WTC11 (cell line): ENCODE data around the gene SLC25A24. TPM values are rescaled to one million over a fixed set of nuclear protein-coding genes. Genes with fewer than 3 reads are reported as not detected.

Source experiments
- ATAC-seq: fragments of 200-7000 bp; cut with Tn5 transposase; 2 replicates; pipeline ENCODE4 v1.10.0; 2021; ENCODE audit warnings: mild to moderate bottlenecking, moderate library complexity
- CTCF ChIA-PET: fragments of 300-600 bp; sonication (Branson Sonifier 250); formaldehyde crosslinking; loops from one replicate; lab custom pipeline; 2021; ENCODE audit warnings: antibody characterized with exemption; lab: Charles Lee
- POLR2A ChIA-PET: fragments of 350-600 bp; sonication (Branson Sonifier 250); formaldehyde crosslinking; loops from one replicate; lab custom pipeline; 2021; ENCODE audit warnings: antibody characterized with exemption; lab: Charles Lee
- DNase-seq: peaks from one replicate; pipeline ENCODE4 v3.0.0; 2021; ENCODE audit warnings: low spot score
- H3K27ac Mint-ChIP-seq: 2 replicates; pipeline ENCODE4 v1.8.0; 2021; ENCODE audit warnings: mixed read lengths
- H3K27me3 Mint-ChIP-seq: 2 replicates; pipeline ENCODE4 v1.8.0; 2021; ENCODE audit warnings: low read depth, mild to moderate bottlenecking, moderate library complexity, mixed read lengths
- H3K36me3 Mint-ChIP-seq: 2 replicates; pipeline ENCODE4 v1.8.0; 2021; ENCODE audit warnings: mixed read lengths
- H3K4me1 Mint-ChIP-seq: 2 replicates; pipeline ENCODE4 v1.8.0; 2022; ENCODE audit warnings: mixed read lengths
- H3K4me3 Mint-ChIP-seq: 2 replicates; pipeline ENCODE4 v1.8.0; 2021; ENCODE audit warnings: mild to moderate bottlenecking, moderate library complexity, mixed read lengths
- H3K9me3 Mint-ChIP-seq: 2 replicates; pipeline ENCODE4 v1.8.0; 2021; ENCODE audit warnings: mixed read lengths
- ATF1 ChIP-seq: sonication (generic); formaldehyde crosslinking; IDR thresholded peaks from 2 replicates; pipeline ENCODE4 v1.8.1; 2023; ENCODE audit warnings: mild to moderate bottlenecking, moderate library complexity, missing genetic modification reagents
- EMX1 ChIP-seq: fragments of 250-450 bp; sonication (Bioruptor Pico); IDR thresholded peaks from 2 replicates; pipeline ENCODE4 v1.8.0; 2021; ENCODE audit warnings: mild to moderate bottlenecking
- FOXJ3 ChIP-seq: sonication (generic); formaldehyde crosslinking; IDR thresholded peaks from 2 replicates; pipeline ENCODE4 v1.9.0; 2021; ENCODE audit warnings: missing genetic modification reagents, mild to moderate bottlenecking, borderline replicate concordance
- FOXP1 ChIP-seq: sonication (generic); formaldehyde crosslinking; IDR thresholded peaks from 2 replicates; pipeline ENCODE4 v1.8.0; 2022; ENCODE audit warnings: missing genetic modification reagents, mild to moderate bottlenecking, moderate library complexity, borderline replicate concordance
- GABPB1 ChIP-seq: sonication (generic); formaldehyde crosslinking; IDR thresholded peaks from 2 replicates; pipeline ENCODE4 v1.8.1; 2023; ENCODE audit warnings: mild to moderate bottlenecking, missing genetic modification reagents
- GTF2I ChIP-seq: fragments of 250-450 bp; sonication (Bioruptor Pico); conservative IDR thresholded peaks from 2 replicates; pipeline ENCODE4 v1.4.0; 2021; ENCODE audit warnings: mild to moderate bottlenecking
- KAT7 ChIP-seq: sonication (generic); formaldehyde crosslinking; IDR thresholded peaks from 2 replicates; pipeline ENCODE4 v1.8.1; 2023; ENCODE audit warnings: missing genetic modification reagents, mild to moderate bottlenecking, borderline replicate concordance
- MXD4 ChIP-seq: fragments of 250-450 bp; sonication (Bioruptor Pico); IDR thresholded peaks from 2 replicates; pipeline ENCODE4 v1.8.0; 2021; ENCODE audit warnings: mild to moderate bottlenecking, moderate library complexity, borderline replicate concordance
- NFE2L1 ChIP-seq: sonication (generic); formaldehyde crosslinking; IDR thresholded peaks from 2 replicates; pipeline ENCODE4 v1.8.1; 2023; ENCODE audit warnings: missing genetic modification reagents
- RELA ChIP-seq: sonication (generic); formaldehyde crosslinking; IDR thresholded peaks from 2 replicates; pipeline ENCODE4 v1.8.1; 2022; ENCODE audit warnings: missing genetic modification reagents, mild to moderate bottlenecking, borderline replicate concordance
- SMAD3 ChIP-seq: sonication (generic); formaldehyde crosslinking; IDR thresholded peaks from 2 replicates; pipeline ENCODE4 v1.8.0; 2022; ENCODE audit warnings: missing genetic modification reagents, mild to moderate bottlenecking, borderline replicate concordance
- SOX15 ChIP-seq: fragments of 250-450 bp; sonication (Bioruptor Pico); IDR thresholded peaks from 2 replicates; pipeline ENCODE4 v1.9.0; 2021; ENCODE audit warnings: mild to moderate bottlenecking
- TEAD1 ChIP-seq: sonication (generic); formaldehyde crosslinking; IDR thresholded peaks from 2 replicates; pipeline ENCODE4 v1.8.0; 2022; ENCODE audit warnings: mild to moderate bottlenecking, missing genetic modification reagents
- ZNF317 ChIP-seq: sonication (generic); formaldehyde crosslinking; IDR thresholded peaks from 2 replicates; pipeline ENCODE4 v1.8.1; 2023; ENCODE audit warnings: low read depth, mild to moderate bottlenecking, moderate library complexity, missing genetic modification reagents, borderline replicate concordance
- ZNF416 ChIP-seq: fragments of 250-450 bp; sonication (Bioruptor Pico); IDR thresholded peaks from 2 replicates; pipeline ENCODE4 v1.9.0; 2021; ENCODE audit warnings: mild to moderate bottlenecking, inconsistent platforms
- total RNA-seq: library from RNA; stranded (reverse); gene quantifications from 3 replicates; pipeline ENCODE4 v1.2.3, GENCODE V29; 2021
- TF ChIP-seq, protein P1 (sequence below): fragments of 250-450 bp; sonication (Bioruptor Pico); IDR thresholded peaks from 2 replicates; pipeline ENCODE4 v1.8.0; 2021; ENCODE audit warnings: mild to moderate bottlenecking
- TF ChIP-seq, protein P2 (sequence below): sonication (generic); formaldehyde crosslinking; IDR thresholded peaks from 2 replicates; pipeline ENCODE4 v1.8.0; 2022; ENCODE audit warnings: mild to moderate bottlenecking, missing genetic modification reagents
- TF ChIP-seq, protein P3 (sequence below): fragments of 200-600 bp; IDR thresholded peaks from 2 replicates; pipeline ENCODE4 v1.8.0; 2022; ENCODE audit warnings: antibody characterized with exemption
- TF ChIP-seq, protein P4 (sequence below): sonication (generic); formaldehyde crosslinking; IDR thresholded peaks from 2 replicates; pipeline ENCODE4 v1.8.0; 2022; ENCODE audit warnings: mild to moderate bottlenecking, missing genetic modification reagents
- TF ChIP-seq, protein P5 (sequence below): sonication (generic); formaldehyde crosslinking; IDR thresholded peaks from 2 replicates; pipeline ENCODE4 v1.8.0; 2022; ENCODE audit warnings: mild to moderate bottlenecking, missing genetic modification reagents
- TF ChIP-seq, protein P6 (sequence below): sonication (generic); formaldehyde crosslinking; IDR thresholded peaks from 2 replicates; pipeline ENCODE4 v1.8.1; 2023; ENCODE audit warnings: mild to moderate bottlenecking, moderate library complexity, missing genetic modification reagents
- TF ChIP-seq, protein P7 (sequence below): sonication (generic); formaldehyde crosslinking; IDR thresholded peaks from 2 replicates; pipeline ENCODE4 v1.8.1; 2022; ENCODE audit warnings: low read depth, mild to moderate bottlenecking, moderate library complexity, missing genetic modification reagents, borderline replicate concordance
- TF ChIP-seq, protein P8 (sequence below): sonication (generic); formaldehyde crosslinking; IDR thresholded peaks from 2 replicates; pipeline ENCODE4 v1.8.1; 2023; ENCODE audit warnings: mild to moderate bottlenecking, missing genetic modification reagents, moderate library complexity

Gene SLC25A24
- total RNA-seq, 1 experiment from 2014 or later = 39.1 TPM

DNA sequence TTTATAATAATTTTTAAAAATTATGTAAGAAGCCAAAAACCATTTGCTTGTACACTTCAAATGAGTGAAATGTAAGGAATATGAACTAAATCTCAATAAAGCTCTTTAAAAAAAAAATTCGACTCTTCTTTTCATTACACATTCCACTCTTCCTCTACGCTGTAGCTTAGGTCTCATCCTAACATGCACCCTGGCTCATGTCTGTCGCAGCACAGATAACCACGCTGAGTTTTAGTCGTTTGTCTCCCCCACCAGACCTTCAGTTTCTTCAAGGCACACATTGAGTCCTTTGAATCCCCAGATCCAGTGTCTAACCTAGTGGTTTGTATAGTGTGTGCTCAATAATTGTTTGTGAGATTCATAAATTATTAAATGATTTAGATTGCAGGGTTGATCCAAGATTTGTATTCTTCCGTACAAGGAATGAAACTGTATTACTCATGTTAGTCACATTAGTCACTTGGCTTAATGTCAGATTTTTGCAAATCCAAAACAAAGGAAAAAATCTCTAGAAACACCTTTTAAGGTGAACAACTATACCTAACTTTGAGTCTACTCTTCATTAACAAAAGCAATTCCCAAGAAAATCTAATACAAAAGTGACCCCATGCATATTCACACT lies 57.3 kb downstream of the SLC25A24 start:
- DNase-seq = no peak
- Mint-ChIP-seq H3K27ac (no peak overlapping the region), H3K4me1 (no peaks in the 10 kb centered on the region), H3K36me3 (peaks cover 61% of the 10 kb centered on the region), H3K9me3 (peaks cover 25% of the 10 kb centered on the region), H3K4me3 (no peak overlapping the region), H3K27me3 (no peaks in the 10 kb centered on the region)
- ATAC-seq = no peak
- CTCF ChIA-PET = no interaction called here
- POLR2A ChIA-PET = no interaction called here
- no peak for TF ChIP-seq TEAD1
- no peak for TF ChIP-seq SMAD3 (CRISPR knock-in tag)
- TF ChIP-seq, protein P1, sequence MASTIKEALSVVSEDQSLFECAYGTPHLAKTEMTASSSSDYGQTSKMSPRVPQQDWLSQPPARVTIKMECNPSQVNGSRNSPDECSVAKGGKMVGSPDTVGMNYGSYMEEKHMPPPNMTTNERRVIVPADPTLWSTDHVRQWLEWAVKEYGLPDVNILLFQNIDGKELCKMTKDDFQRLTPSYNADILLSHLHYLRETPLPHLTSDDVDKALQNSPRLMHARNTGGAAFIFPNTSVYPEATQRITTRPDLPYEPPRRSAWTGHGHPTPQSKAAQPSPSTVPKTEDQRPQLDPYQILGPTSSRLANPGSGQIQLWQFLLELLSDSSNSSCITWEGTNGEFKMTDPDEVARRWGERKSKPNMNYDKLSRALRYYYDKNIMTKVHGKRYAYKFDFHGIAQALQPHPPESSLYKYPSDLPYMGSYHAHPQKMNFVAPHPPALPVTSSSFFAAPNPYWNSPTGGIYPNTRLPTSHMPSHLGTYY (CRISPR knock-in tag) = no peak
- TF ChIP-seq, protein P2, sequence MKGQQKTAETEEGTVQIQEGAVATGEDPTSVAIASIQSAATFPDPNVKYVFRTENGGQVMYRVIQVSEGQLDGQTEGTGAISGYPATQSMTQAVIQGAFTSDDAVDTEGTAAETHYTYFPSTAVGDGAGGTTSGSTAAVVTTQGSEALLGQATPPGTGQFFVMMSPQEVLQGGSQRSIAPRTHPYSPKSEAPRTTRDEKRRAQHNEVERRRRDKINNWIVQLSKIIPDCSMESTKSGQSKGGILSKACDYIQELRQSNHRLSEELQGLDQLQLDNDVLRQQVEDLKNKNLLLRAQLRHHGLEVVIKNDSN (CRISPR knock-in tag) = no peak
- TF ChIP-seq GABPB1 = no peak
- no peak for TF ChIP-seq KAT7 (CRISPR knock-in tag)
- TF ChIP-seq SOX15 (CRISPR knock-in tag) = no peak
- TF ChIP-seq, protein P3, sequence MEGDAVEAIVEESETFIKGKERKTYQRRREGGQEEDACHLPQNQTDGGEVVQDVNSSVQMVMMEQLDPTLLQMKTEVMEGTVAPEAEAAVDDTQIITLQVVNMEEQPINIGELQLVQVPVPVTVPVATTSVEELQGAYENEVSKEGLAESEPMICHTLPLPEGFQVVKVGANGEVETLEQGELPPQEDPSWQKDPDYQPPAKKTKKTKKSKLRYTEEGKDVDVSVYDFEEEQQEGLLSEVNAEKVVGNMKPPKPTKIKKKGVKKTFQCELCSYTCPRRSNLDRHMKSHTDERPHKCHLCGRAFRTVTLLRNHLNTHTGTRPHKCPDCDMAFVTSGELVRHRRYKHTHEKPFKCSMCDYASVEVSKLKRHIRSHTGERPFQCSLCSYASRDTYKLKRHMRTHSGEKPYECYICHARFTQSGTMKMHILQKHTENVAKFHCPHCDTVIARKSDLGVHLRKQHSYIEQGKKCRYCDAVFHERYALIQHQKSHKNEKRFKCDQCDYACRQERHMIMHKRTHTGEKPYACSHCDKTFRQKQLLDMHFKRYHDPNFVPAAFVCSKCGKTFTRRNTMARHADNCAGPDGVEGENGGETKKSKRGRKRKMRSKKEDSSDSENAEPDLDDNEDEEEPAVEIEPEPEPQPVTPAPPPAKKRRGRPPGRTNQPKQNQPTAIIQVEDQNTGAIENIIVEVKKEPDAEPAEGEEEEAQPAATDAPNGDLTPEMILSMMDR = no peak
- no peak for TF ChIP-seq RELA (CRISPR knock-in tag)
- TF ChIP-seq EMX1 (CRISPR knock-in tag) = no peak
- TF ChIP-seq, protein P4, sequence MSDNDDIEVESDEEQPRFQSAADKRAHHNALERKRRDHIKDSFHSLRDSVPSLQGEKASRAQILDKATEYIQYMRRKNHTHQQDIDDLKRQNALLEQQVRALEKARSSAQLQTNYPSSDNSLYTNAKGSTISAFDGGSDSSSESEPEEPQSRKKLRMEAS (CRISPR knock-in tag) = no peak

DNA sequence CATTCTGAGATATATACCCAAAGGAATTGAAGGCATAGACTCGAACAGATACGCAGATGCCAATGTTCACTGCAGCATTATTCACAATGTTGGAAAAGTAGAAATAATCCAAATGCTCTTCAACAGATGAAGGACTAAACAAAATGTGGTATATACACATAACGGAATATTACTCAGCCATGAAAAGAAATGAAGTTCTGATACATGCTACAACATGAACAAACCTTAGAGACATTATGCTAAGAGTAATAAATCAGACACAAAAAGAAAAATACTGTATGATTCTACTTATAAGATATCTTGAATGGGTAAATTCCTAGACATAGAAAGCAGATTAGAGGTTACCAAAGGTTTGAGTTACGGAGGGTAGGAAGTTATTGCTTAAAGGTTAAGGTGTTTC lies 57.9 kb downstream of the SLC25A24 start:
- Mint-ChIP-seq H3K27me3 (no peaks in the 10 kb centered on the region), H3K9me3 (peaks cover 25% of the 10 kb centered on the region), H3K27ac (no peak overlapping the region), H3K36me3 (peaks cover 56% of the 10 kb centered on the region), H3K4me3 (no peak overlapping the region), H3K4me1 (no peaks in the 10 kb centered on the region)
- DNase-seq = no peak
- ChIA-PET CTCF (no interaction called here), POLR2A (no interaction called here)
- no peak for ATAC-seq
- TF ChIP-seq, protein P5, sequence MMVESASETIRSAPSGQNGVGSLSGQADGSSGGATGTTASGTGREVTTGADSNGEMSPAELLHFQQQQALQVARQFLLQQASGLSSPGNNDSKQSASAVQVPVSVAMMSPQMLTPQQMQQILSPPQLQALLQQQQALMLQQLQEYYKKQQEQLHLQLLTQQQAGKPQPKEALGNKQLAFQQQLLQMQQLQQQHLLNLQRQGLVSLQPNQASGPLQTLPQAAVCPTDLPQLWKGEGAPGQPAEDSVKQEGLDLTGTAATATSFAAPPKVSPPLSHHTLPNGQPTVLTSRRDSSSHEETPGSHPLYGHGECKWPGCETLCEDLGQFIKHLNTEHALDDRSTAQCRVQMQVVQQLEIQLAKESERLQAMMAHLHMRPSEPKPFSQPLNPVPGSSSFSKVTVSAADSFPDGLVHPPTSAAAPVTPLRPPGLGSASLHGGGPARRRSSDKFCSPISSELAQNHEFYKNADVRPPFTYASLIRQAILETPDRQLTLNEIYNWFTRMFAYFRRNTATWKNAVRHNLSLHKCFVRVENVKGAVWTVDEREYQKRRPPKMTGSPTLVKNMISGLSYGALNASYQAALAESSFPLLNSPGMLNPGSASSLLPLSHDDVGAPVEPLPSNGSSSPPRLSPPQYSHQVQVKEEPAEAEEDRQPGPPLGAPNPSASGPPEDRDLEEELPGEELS = no peak

DNA sequence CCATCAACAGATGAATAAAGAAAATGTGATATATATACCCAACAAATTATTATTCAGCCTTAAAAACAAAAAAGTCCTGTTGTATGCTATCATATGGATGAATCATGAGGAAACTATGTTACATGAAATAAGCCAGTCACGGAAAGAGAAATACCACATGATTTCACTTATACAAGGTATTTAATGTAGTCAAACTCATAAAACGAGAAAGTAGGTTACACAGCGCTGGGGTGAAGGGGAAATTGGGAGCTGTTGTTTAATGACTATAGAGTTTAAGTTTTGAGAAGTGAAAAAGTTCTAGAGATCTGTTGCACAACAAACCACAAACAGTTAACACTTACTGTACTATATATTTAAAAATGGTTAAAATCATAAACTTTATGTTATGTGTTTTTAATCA lies 58.5 kb downstream of the SLC25A24 start:
- ChIA-PET POLR2A (no interaction called here), CTCF (interaction anchor here (1.6 kb wide), 1 partner anchor 16 kb away, joined by 6 read pairs; no protein-coding TSS in a partner anchor)
- peaks cover 50% of the 10 kb centered on the region for H3K36me3 Mint-ChIP-seq
- no peak for DNase-seq
- peaks cover 21% of the 10 kb centered on the region for H3K9me3 Mint-ChIP-seq
- no peak overlapping the region for H3K27ac Mint-ChIP-seq
- no peaks in the 10 kb centered on the region for H3K27me3 Mint-ChIP-seq
- H3K4me1 Mint-ChIP-seq = no peaks in the 10 kb centered on the region
- no peak overlapping the region for H3K4me3 Mint-ChIP-seq
- no peak for ATAC-seq
- no peak for TF ChIP-seq GTF2I (CRISPR knock-in tag)
- no peak for TF ChIP-seq FOXJ3 (CRISPR knock-in tag)
- TF ChIP-seq ZNF416 = no peak
- TF ChIP-seq, protein P6, sequence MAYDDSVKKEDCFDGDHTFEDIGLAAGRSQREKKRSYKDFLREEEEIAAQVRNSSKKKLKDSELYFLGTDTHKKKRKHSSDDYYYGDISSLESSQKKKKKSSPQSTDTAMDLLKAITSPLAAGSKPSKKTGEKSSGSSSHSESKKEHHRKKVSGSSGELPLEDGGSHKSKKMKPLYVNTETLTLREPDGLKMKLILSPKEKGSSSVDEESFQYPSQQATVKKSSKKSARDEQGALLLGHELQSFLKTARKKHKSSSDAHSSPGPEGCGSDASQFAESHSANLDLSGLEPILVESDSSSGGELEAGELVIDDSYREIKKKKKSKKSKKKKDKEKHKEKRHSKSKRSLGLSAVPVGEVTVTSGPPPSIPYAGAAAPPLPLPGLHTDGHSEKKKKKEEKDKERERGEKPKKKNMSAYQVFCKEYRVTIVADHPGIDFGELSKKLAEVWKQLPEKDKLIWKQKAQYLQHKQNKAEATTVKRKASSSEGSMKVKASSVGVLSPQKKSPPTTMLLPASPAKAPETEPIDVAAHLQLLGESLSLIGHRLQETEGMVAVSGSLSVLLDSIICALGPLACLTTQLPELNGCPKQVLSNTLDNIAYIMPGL (CRISPR knock-in tag) = no peak
- no peak for TF ChIP-seq NFE2L1 (CRISPR knock-in tag)
- TF ChIP-seq MXD4 = no peak
- no peak for TF ChIP-seq ZNF317 (CRISPR knock-in tag)
- TF ChIP-seq, protein P7, sequence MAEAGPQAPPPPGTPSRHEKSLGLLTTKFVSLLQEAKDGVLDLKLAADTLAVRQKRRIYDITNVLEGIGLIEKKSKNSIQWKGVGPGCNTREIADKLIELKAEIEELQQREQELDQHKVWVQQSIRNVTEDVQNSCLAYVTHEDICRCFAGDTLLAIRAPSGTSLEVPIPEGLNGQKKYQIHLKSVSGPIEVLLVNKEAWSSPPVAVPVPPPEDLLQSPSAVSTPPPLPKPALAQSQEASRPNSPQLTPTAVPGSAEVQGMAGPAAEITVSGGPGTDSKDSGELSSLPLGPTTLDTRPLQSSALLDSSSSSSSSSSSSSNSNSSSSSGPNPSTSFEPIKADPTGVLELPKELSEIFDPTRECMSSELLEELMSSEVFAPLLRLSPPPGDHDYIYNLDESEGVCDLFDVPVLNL (CRISPR knock-in tag) = no peak
- no peak for TF ChIP-seq FOXP1
- TF ChIP-seq ATF1 (CRISPR knock-in tag) = no peak
- TF ChIP-seq, protein P8, sequence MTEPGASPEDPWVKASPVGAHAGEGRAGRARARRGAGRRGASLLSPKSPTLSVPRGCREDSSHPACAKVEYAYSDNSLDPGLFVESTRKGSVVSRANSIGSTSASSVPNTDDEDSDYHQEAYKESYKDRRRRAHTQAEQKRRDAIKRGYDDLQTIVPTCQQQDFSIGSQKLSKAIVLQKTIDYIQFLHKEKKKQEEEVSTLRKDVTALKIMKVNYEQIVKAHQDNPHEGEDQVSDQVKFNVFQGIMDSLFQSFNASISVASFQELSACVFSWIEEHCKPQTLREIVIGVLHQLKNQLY (CRISPR knock-in tag) = no peak
- TF ChIP-seq, protein P4 (CRISPR knock-in tag) = no peak
